ENCODE results near the gene CD28. TPM values are rescaled to one million over a fixed set of nuclear protein-coding genes. Genes with fewer than 3 reads are reported as not detected.

The CD28 gene
- total and polyA plus RNA-seq, 9 of the 15 experiments (the other 6 are each of a cell fraction or from before 2014, with no cell fraction given) = 0.01 to 0.11 TPM; not detected in 7

GRCh38 chr2:203672856-203673255 lies 33.6 kb upstream of the CD28 start (continued):
- TF ChIP-seq FOXA3 (CRISPR knock-in tag; conservative IDR thresholded peaks at IDR 0.05 in 1 of 2, IDR thresholded peaks at IDR 0.05 in 1 of 2) (no peak), ZNF778 (CRISPR knock-in tag; IDR thresholded peaks at IDR 0.05) (no peak), HDAC6 (IDR thresholded peaks at IDR 0.05; ENCODE audit: low read depth, low read length) (no peak), ZNF644 (tag; IDR thresholded peaks at IDR 0.05; ENCODE audit: low read depth) (no peak)

GRCh38 chr2:203673933-203674332 lies 32.5 kb upstream of the CD28 start:
- Histone ChIP-seq H3K4me1 (replicated peaks in 1 of 2; ENCODE audit: control insufficient read depth in 2 of 2, insufficient read depth in 2 of 2, low read length in 2 of 2) (no peaks in the 10 kb centered on the region), H3K27me3 (ENCODE audit: control insufficient read depth in 2 of 2, insufficient read depth in 2 of 2, low read length in 2 of 2) (no peaks in the 10 kb centered on the region), H3K9ac (ENCODE audit: insufficient read depth in 1 of 2, low read depth in 2 of 2, low read length in 2 of 2) (no peak overlapping the region), H3K9me3 (replicated peaks; ENCODE audit: control insufficient read depth, insufficient read depth, low read depth, low read length) (no peaks in the 10 kb centered on the region), H3K36me3 (ENCODE audit: control insufficient read depth, insufficient read depth, low read length) (no peaks in the 10 kb centered on the region), H3K4me2 (ENCODE audit: insufficient read depth, low read length) (no peak overlapping the region), H4K20me1 (replicated peaks; ENCODE audit: control insufficient read depth, insufficient read depth, low read length) (no peaks in the 10 kb centered on the region), H3K4me3 (no peak overlapping the region), H3K27ac (ENCODE audit: extremely low read depth, low read depth, low read length) (no peak overlapping the region), H3K9me1 (ENCODE audit: control insufficient read depth, insufficient read depth, low read length) (no peaks in the 10 kb centered on the region), H2AFZ (ENCODE audit: low read depth, low read length) (no peak overlapping the region), H3K79me2 (ENCODE audit: control insufficient read depth, insufficient read depth, low read length) (no peaks in the 10 kb centered on the region)
- BruUV-seq (replicated peaks) = no TSS peak
- ATAC-seq (no peak), DNase-seq (ENCODE audit: extremely low read depth in 1 of 4, low spot score in 3 of 4) (no peak), FAIRE-seq (no peak)
- WGBS (ENCODE audit: insufficient coverage, low coverage, missing lambda C conversion rate) = 0% methylated on average over 1 of the region's 1 CpG
- ChIA-PET POLR2A (no interaction called here), CTCF (ENCODE audit: low intra/inter-chr PET ratio) (no interaction called here)
- intact Hi-C loops (cut with micrococcal nuclease) (no loop called here), in situ Hi-C loops (cut with MboI) (no loop called here)
- TF ChIP-seq MTA2 (IDR thresholded peaks at IDR 0.05; ENCODE audit: low read depth) (no peak), CBX5 (IDR thresholded peaks at IDR 0.05; ENCODE audit: borderline replicate concordance, low read depth) (no peak), TAF7 (tag; IDR thresholded peaks at IDR 0.05) (no peak), CREB3 (tag; conservative IDR thresholded peaks at IDR 0.05; ENCODE audit: low read depth) (no peak), MAFG (tag; conservative IDR thresholded peaks at IDR 0.05) (no peak), L3MBTL2 (IDR thresholded peaks at IDR 0.05) (no peak), SP1 (CRISPR knock-in tag; IDR thresholded peaks at IDR 0.05) (no peak), BACH1 (tag; IDR thresholded peaks at IDR 0.05) (no peak), ZNF785 (CRISPR knock-in tag; IDR thresholded peaks at IDR 0.05) (no peak), RBM14 (IDR thresholded peaks at IDR 0.05; ENCODE audit: borderline replicate concordance, insufficient read depth, low read depth, low read length) (no peak), NCOA6 (IDR thresholded peaks at IDR 0.05) (no peak), HES1 (IDR thresholded peaks at IDR 0.05; ENCODE audit: low read depth) (no peak), ZNF507 (tag; conservative IDR thresholded peaks at IDR 0.05) (no peak)

Data from K562 (cell line).